Measurements from ENCODE around the gene SNED1. TPM values are rescaled to one million over a fixed set of nuclear protein-coding genes. Genes with fewer than 3 reads are reported as not detected.
"Not testable (repeated sequence)": the region's sequence is repeated elsewhere in the genome, so short reads cannot be mapped to it uniquely, and the experiment has no call there.

Gene SNED1
- total RNA-seq, 4 donors from 2014 or later: 18.0 to 52.2 (median 32.5) TPM

DNA sequence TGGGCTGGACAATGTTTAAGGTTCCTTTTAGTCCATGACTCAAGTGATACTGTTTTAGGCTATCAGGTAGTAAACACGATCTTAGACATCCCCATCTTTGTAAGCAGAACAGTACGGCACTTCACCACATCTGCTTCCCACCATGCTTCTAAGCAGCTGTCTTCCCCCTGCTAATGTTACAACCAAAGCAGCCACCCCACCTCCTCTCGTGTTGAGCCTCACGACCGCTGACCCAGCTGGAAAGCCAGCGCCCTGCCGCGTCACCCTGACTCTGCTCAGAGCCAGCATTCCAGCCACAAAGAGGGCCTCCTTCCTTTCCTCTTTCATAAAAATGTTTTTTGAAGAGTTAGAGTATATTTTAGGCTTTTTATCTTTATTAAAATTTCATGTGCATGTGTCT is 94.3 kb downstream of the SNED1 start:
- TF ChIP-seq, protein P1, sequence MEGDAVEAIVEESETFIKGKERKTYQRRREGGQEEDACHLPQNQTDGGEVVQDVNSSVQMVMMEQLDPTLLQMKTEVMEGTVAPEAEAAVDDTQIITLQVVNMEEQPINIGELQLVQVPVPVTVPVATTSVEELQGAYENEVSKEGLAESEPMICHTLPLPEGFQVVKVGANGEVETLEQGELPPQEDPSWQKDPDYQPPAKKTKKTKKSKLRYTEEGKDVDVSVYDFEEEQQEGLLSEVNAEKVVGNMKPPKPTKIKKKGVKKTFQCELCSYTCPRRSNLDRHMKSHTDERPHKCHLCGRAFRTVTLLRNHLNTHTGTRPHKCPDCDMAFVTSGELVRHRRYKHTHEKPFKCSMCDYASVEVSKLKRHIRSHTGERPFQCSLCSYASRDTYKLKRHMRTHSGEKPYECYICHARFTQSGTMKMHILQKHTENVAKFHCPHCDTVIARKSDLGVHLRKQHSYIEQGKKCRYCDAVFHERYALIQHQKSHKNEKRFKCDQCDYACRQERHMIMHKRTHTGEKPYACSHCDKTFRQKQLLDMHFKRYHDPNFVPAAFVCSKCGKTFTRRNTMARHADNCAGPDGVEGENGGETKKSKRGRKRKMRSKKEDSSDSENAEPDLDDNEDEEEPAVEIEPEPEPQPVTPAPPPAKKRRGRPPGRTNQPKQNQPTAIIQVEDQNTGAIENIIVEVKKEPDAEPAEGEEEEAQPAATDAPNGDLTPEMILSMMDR (IDR thresholded peaks at IDR 0.05): no peak
- ATAC-seq (ENCODE audit: low FRiP score) (no peak), DNase-seq (ENCODE audit: low spot score) (no peak)

DNA sequence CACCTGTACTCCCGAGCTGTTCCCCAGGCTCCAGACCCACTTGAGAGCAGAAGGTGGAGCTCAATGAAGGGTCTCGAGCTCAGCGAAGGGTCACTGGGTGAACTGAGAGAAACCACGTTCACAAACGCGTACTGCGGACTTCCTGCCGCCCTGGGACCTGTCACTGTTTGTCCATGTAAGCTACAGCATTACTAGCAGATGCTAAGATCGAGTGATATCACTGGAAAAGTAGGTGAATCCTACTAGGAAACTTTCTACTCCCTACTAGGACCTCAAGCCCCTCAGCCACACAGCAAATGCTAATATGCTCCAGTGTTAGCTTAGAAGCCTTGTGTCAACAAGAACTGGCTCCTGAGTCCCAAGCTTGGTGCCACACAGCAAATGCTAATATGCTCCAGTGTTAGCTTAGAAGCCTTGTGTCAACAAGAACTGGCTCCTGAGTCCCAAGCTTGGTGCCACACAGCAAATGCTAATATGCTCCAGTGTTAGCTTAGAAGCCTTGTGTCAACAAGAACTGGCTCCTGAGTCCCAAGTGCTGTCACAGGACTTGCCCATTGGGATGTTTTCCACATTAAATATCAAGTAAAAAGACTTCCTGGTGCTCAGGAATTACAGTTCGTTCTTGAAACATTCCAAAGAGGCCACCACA is 94.8 kb downstream of the SNED1 start:
- not testable (repeated sequence) for ATAC-seq (ENCODE audit: low FRiP score); DNase-seq (ENCODE audit: low spot score)

DNA sequence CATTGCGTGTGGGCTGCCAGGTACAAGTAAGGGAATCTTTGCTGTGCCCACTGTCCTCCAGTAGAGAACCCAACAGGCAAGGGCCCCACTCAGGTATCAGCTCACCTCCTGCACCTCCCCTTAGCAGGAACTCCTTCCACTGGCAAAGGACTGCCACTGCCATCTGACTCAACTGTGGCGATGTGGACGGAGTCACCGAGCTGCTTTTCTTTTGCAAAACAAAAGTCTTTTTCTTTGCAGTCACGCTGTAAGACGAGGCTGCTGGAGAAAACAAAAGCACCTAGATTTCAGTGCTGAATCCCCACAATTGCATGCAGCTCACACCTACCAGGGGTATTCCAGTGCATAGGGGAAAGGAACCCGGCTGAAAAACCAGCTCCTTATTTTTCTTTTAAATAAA is 95.8 kb downstream of the SNED1 start:
- TF ChIP-seq, protein P1 (IDR thresholded peaks at IDR 0.05): no peak
- DNase-seq (ENCODE audit: low spot score) (no peak), ATAC-seq (ENCODE audit: low FRiP score) (no peak)

DNA sequence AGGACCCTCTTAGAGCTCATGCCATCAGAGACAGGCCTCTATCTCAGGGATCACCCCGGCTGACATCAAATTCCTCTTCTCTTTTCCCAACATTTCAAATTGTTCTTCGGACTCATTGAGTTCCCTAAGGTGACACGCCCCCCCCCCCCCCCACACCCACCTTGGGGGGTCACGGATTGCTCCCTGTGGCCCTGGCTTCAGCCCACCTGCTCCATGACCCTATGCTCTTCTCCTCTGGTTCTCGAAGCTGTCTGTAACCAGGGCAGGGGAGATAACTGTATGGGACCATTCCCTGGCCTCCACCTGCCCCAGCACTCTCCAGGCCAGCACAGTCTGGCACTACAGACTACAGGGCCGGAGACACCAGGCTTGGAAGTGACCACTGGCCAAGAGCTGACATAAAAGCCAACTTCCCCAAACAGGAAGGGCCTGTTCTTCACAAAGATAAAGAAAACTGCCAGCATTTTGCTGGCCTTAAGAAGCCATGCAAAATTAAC is 96.6 kb downstream of the SNED1 start:
- TF ChIP-seq, protein P1 (IDR thresholded peaks at IDR 0.05): no peak
- DNase-seq (ENCODE audit: low spot score): no peak
- no peak for ATAC-seq (ENCODE audit: low FRiP score)

DNA sequence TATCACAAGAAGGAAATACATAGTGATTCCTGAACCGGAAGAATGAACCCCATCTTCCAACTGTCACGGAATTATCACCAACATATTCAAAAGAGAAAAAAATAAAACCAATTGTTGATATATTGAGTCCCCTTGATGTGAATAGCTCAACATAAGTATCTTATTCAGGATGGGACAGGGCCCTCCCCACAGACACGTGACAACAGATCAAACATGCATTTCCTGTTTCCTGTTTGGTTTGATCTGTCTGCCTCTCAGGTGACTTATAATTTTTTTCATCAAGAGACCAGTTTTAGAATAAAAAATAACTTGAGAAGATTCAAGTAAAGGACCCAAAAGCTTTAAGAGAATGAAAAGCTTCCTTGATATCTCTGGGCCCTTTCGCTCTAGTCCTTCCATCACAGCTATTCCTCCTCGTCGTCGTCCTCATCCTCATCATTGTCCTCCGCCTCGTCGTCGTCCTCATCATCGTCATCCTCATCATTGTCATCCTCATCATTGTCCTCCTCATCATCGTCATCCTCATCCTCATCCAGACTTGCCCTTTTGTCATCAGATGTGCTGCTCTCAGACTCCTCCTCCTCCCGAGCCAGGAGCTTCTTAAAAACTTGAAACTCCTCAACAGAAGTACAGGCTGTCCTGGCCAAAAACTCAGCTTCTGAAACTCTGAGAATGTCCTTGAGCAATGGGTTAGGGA is 97.3 kb downstream of the SNED1 start:
- no peak for DNase-seq (ENCODE audit: low spot score)
- TF ChIP-seq, protein P1 (IDR thresholded peaks at IDR 0.05): no peak
- no peak for ATAC-seq (ENCODE audit: low FRiP score)

DNA sequence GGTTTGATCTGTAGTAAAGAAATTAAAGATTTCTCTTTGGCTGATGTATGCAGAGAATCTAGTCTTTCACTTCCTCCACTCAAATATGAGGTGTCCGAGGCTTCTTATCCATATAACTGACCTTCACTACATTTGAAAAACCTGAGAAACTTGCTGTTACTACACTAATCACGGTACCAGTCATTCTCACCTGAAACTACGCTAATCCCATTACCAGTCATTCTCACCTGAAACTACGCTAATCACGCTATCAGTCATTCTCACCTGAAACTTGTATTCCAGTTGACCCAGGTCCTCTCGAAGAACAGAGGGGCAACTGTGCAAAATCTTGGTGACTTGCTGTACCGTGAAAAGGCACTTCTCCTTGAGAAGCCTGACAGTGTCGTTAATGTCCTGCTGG is 98.6 kb downstream of the SNED1 start:
- ATAC-seq (ENCODE audit: low FRiP score) (no peak), DNase-seq (ENCODE audit: low spot score) (no peak)
- TF ChIP-seq, protein P1 (IDR thresholded peaks at IDR 0.05): no peak

DNA sequence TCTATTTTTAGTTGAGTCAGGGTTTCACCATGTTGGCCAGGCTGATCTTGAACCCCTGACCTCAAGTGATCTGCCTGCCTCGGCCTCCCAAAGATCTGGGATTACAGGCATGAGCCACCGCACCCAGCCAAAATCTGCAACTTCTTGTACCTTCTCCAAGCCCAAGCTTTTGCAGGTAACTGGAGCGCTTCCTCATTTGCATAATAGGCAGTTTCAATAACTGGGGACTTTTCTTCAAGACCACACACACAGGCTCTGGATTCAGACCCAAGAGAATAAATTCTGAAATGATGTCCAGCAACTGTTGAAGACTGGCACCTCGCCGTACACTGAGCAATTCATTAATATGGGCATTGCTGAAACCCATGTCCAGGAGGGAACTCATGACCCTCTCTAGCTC is 100.8 kb downstream of the SNED1 start:
- TF ChIP-seq, protein P1 (IDR thresholded peaks at IDR 0.05): no peak
- no peak for DNase-seq (ENCODE audit: low spot score)
- no peak for ATAC-seq (ENCODE audit: low FRiP score)
